ENCODE results near the gene APMAP. TPM values are rescaled to one million over a fixed set of nuclear protein-coding genes. Genes with fewer than 3 reads are reported as not detected.

Gene APMAP
- total and polyA plus RNA-seq, 2 of the 13 experiments (the other 11 are each of a cell fraction or from before 2014, with no cell fraction given), result 168 to 214 TPM

GRCh38 chr20:25032478-25033264 lies 40.1 kb upstream of the APMAP start (continued):
- TF ChIP-seq FOXP4 (CRISPR knock-in tag; IDR thresholded peaks at IDR 0.05) (peak; percentile 43; the same call in 1 of the 2 replicates), KAT2B (IDR thresholded peaks at IDR 0.05; ENCODE audit: borderline replicate concordance, low read depth, low read length) (no peak), LCORL (IDR thresholded peaks at IDR 0.05) (no peak), LCORL (CRISPR knock-in tag; IDR thresholded peaks at IDR 0.05) (0 out of 2 replicates have a peak, but pooled peaks have one; percentile 44), TCF7 (IDR thresholded peaks at IDR 0.05; ENCODE audit: low read depth) (peak; percentile 58; the same call in 1 of the 2 replicates), NAIF1 (CRISPR knock-in tag; IDR thresholded peaks at IDR 0.05; ENCODE audit: borderline replicate concordance) (no peak), ZMAT5 (CRISPR knock-in tag; IDR thresholded peaks at IDR 0.05; ENCODE audit: borderline replicate concordance, low read depth) (no peak), XRCC5 (optimal IDR thresholded peaks at IDR 0.05; ENCODE audit: low read length) (peak; percentile 92), ZSCAN22 (CRISPR knock-in tag; IDR thresholded peaks at IDR 0.05) (no peak), FOXK1 (CRISPR knock-in tag; IDR thresholded peaks at IDR 0.05; ENCODE audit: borderline replicate concordance, low read depth) (0 out of 2 replicates have a peak, but pooled peaks have one; percentile 11), SAP130 (CRISPR knock-in tag; IDR thresholded peaks at IDR 0.05; ENCODE audit: low read depth) (no peak; the same call in 1 of the 2 replicates), ZNF547 (CRISPR knock-in tag; IDR thresholded peaks at IDR 0.05) (no peak), RERE (CRISPR knock-in tag; IDR thresholded peaks at IDR 0.05; ENCODE audit: low read depth) (no peak), HDAC6 (IDR thresholded peaks at IDR 0.05; ENCODE audit: low read depth, low read length) (no peak), GMEB2 (CRISPR knock-in tag; IDR thresholded peaks at IDR 0.05; ENCODE audit: low read depth) (no peak), RNF2 (conservative IDR thresholded peaks at IDR 0.05; ENCODE audit: low read depth) (no peak), ZNF510 (CRISPR knock-in tag; IDR thresholded peaks at IDR 0.05; ENCODE audit: low read depth) (no peak), TBX2 (CRISPR knock-in tag; IDR thresholded peaks at IDR 0.05; ENCODE audit: borderline replicate concordance) (peak; percentile 85; the same call in 1 of the 2 replicates), ZNF570 (CRISPR knock-in tag; IDR thresholded peaks at IDR 0.05; ENCODE audit: borderline replicate concordance) (no peak), KAT7 (CRISPR knock-in tag; IDR thresholded peaks at IDR 0.05; ENCODE audit: borderline replicate concordance) (peak; percentile 53; the same call in 1 of the 2 replicates)

All from HepG2 (cell line).